Transverse colon (tissue), 3 donors: ENCODE measurements around the gene SMAD9.

Experiments
- CTCF ChIP-seq, 5 experiments: fragments of 200-600 bp in 3 of 5; fragments of 450-650 bp in 2 of 5; sonication (generic) in 3 of 5; IDR thresholded peaks; 1 replicate in 2 of 5; 2 replicates in 3 of 5; pipeline ENCODE4 v1.5.1; 2016 to 2017; ENCODE audit warnings: antibody characterized with exemption in 5 of 5, inconsistent platforms in 3 of 5, mild to moderate bottlenecking in 2 of 5, moderate library complexity in 1 of 5
- EP300 ChIP-seq: sonication (generic); formaldehyde crosslinking; IDR thresholded peaks from one replicate; pipeline ENCODE4 v1.6.1; 2017; ENCODE audit warnings: antibody characterized with exemption, low read depth

- TF ChIP-seq CTCF (IDR thresholded peaks at IDR 0.05) (no peak), EP300 (no peak)
Observed at GRCh38 chr13:36879218-36879938, 40.7 kb downstream of the SMAD9 start.
